Gastroesophageal sphincter (tissue), 3 donors: ENCODE measurements around the gene SHQ1.

ENCODE experiments used
- POLR2A ChIP-seq, 2 donors: fragments of 450-650 bp; IDR thresholded peaks; one replicate each; pipeline ENCODE4 v1.6.1; 2017; ENCODE audit warnings: antibody characterized with exemption in 2 of 2, mild to moderate bottlenecking in 2 of 2, moderate library complexity in 1 of 2
- TF ChIP-seq, protein P1 (sequence below), 4 experiments: fragments of 200-600 bp in 2 of 4; fragments of 450-650 bp in 2 of 4; sonication (generic) in 1 of 4; IDR thresholded peaks; one replicate each; pipeline ENCODE4 v1.5.1; 2017 to 2019; ENCODE audit warnings: antibody characterized with exemption in 4 of 4, mild to moderate bottlenecking in 2 of 4, moderate library complexity in 2 of 4

DNA sequence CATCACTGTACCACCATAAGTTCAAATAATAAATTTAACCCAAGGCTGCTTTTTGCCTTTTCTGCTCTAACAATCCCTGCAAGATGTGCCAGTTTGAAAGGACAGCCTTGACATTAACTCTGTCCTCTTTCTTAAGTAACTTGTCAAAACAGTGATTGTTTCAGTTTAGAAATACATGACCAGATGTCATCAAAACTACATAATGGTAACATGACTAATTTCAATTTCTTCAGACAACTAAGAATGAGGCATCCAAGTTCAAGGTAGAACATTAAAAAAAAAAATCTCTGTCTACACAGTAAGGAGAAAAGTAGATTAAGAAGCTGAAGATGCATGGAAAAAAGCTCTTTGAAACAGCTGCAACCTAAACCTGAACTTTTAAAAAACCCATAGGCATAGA is 47.4 kb downstream of the SHQ1 start:
- TF ChIP-seq, protein P1, sequence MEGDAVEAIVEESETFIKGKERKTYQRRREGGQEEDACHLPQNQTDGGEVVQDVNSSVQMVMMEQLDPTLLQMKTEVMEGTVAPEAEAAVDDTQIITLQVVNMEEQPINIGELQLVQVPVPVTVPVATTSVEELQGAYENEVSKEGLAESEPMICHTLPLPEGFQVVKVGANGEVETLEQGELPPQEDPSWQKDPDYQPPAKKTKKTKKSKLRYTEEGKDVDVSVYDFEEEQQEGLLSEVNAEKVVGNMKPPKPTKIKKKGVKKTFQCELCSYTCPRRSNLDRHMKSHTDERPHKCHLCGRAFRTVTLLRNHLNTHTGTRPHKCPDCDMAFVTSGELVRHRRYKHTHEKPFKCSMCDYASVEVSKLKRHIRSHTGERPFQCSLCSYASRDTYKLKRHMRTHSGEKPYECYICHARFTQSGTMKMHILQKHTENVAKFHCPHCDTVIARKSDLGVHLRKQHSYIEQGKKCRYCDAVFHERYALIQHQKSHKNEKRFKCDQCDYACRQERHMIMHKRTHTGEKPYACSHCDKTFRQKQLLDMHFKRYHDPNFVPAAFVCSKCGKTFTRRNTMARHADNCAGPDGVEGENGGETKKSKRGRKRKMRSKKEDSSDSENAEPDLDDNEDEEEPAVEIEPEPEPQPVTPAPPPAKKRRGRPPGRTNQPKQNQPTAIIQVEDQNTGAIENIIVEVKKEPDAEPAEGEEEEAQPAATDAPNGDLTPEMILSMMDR (IDR thresholded peaks at IDR 0.05), result no peak
- TF ChIP-seq POLR2A (IDR thresholded peaks at IDR 0.05), result no peak
